Activated T-cell treated with anti-CD3 and anti-CD28 coated beads, Interleukin-2, amount 50 U/mL, for 24 hours (primary cell): ENCODE data around the gene TMEM267.
"Not testable (repeated sequence)": the region's sequence is repeated elsewhere in the genome, so short reads cannot be mapped to it uniquely, and the experiment has no call there.

Experiments used
- DNase-seq: peaks from one replicate; pipeline ENCODE4 v3.0.0-alpha.2; 2020
- H3K27ac Mint-ChIP-seq: 2 replicates; pipeline ENCODE4 v1.8.0; 2020; ENCODE audit warnings: mild to moderate bottlenecking, mixed read lengths
- H3K27me3 Mint-ChIP-seq: 2 replicates; pipeline ENCODE4 v1.8.0; 2020; ENCODE audit warnings: mixed read lengths
- H3K36me3 Mint-ChIP-seq: 2 replicates; pipeline ENCODE4 v1.8.0; 2020; ENCODE audit warnings: low read depth, mixed read lengths
- H3K4me1 Mint-ChIP-seq: 2 replicates; pipeline ENCODE4 v1.8.0; 2020; ENCODE audit warnings: low read depth, mixed read lengths
- H3K4me3 Mint-ChIP-seq: 2 replicates; pipeline ENCODE4 v1.8.0; 2020; ENCODE audit warnings: mild to moderate bottlenecking, moderate library complexity, mixed read lengths
- H3K9me3 Mint-ChIP-seq: 2 replicates; pipeline ENCODE4 v1.8.0; 2020; ENCODE audit warnings: mixed read lengths

TMEM267 gene

DNA sequence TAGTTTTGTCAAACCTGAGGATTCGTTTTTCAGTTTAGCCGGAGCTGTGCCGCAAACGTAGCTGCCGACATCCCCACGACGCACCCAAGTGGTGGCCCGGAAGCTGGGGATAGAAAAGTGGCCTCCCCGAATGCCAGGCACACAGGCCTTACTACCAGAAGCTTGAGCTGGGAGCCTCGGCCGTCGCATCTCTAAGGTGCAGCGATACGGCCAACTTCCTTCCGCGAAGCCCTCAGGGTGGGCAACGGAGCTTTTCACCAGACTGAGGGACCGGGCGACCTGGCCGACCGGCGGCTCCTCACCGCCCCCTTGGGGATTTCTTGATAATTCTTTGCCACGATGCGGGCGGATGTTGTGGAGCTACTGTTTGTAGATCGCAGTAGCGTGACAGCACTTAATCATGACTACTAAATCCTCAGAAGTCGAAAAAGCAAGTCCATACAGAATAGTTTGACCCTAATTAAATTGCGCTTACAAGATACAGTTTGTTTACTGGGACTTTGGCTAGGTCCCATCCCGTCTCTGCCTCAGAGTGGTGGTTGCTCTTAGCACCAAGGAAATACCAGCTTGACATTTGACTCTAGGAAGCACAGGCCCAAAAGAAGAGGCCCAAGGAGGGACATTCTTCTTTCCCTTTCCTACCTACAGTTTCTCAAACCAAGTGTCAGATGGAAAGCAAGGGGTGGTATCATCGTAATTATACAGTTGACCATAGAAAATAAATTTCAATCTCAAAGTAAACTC is 613 bp upstream of the TMEM267 start:
- Mint-ChIP-seq H3K27me3 (no peaks in the 10 kb centered on the region), H3K36me3 (peaks cover 68% of the 10 kb centered on the region), H3K27ac (peak overlapping the region; percentile 100), H3K4me1 (peaks cover 53% of the 10 kb centered on the region), H3K9me3 (no peaks in the 10 kb centered on the region), H3K4me3 (peak overlapping the region; percentile 90)
- peak; percentile 89 for DNase-seq

DNA sequence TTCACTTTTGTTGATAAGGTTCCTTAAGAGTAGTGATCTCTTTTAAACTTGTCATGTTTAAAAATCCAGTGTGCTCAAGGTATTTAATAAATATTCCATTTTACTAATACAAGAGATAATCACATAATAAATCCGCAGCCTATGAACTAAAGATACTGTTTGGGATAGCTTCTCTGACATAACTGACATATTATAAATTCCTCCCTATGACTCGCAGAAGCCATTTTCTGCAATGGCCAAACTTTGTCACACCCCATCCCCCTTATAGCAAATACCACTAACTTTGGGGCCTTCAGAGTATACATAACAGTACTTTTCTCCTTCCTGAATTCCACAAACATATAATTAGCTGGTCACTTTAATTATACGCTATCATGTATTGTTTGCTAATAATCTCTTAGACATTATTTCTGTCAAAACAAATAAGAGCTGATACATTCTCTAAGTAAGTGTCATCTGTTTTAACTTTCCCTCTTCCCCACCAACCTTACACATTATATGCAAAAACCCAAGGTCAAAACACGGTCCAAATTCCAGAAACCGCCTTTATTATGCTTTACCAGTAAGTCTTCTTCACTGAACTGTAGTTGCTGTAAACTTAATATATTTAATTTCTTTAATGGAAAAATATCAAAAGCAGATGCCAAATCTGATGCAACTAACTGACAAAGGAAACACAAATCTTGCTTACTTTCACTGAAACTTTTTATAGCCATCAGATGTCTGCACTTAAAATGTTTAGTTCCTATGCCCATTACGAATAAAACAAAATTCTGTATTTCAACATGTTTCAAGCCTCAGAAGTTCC is 971 bp downstream of the TMEM267 start:
- H3K4me1 Mint-ChIP-seq = peaks cover 59% of the 10 kb centered on the region
- peak overlapping the region; percentile 100 for H3K27ac Mint-ChIP-seq
- peaks cover 65% of the 10 kb centered on the region for H3K36me3 Mint-ChIP-seq
- peak overlapping the region; percentile 90 for H3K4me3 Mint-ChIP-seq
- H3K9me3 Mint-ChIP-seq = no peaks in the 10 kb centered on the region
- DNase-seq = no peak
- H3K27me3 Mint-ChIP-seq = no peaks in the 10 kb centered on the region

DNA sequence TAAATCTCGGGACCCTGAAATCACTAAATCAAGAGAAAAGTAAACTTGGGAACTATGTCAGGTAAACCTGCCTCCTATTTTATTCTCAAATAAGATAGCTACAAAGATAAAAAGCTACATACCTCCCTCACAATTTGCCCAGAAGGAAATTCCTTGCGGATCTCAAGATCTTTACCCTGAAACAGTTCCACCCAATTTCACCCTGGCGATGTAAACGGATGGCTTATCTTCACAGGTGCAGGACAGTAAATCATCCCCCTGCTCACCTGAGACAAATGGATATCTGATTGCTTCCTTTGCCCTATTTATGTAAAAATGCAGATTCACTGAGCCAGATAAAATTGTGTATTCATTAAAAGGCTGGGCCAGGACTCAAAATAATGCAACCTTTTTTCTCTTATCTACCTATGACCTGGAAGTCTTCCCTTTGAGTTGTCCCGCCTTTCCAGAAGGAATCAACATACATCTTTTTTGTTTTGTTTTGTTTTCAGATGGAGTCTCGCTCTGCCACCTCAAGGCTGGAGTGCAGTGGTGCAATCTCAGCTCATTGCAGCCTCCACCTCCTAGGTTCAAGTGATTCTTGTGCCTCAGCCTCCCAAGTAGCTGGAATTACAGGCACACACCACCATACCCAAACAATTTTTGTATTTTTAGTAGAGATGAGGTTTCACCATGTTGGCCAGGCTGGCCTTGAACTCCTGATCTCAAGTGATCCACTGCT is 13.8 kb downstream of the TMEM267 start:
- Mint-ChIP-seq H3K4me3 (no peak overlapping the region), H3K27me3 (no peaks in the 10 kb centered on the region), H3K27ac (no peak overlapping the region), H3K9me3 (peaks cover 31% of the 10 kb centered on the region), H3K4me1 (peaks cover 17% of the 10 kb centered on the region), H3K36me3 (peaks cover 91% of the 10 kb centered on the region)
- DNase-seq = no peak

- Mint-ChIP-seq H3K27me3 (no peaks in the 10 kb centered on the region), H3K4me1 (peaks cover under 1% of the 10 kb centered on the region), H3K4me3 (no peak overlapping the region), H3K9me3 (peaks cover 26% of the 10 kb centered on the region), H3K27ac (no peak overlapping the region), H3K36me3 (peaks cover 89% of the 10 kb centered on the region)
- no peak for DNase-seq
Observed at GRCh38 chr5:43467100-43467499, 16.6 kb downstream of the TMEM267 start.

DNA sequence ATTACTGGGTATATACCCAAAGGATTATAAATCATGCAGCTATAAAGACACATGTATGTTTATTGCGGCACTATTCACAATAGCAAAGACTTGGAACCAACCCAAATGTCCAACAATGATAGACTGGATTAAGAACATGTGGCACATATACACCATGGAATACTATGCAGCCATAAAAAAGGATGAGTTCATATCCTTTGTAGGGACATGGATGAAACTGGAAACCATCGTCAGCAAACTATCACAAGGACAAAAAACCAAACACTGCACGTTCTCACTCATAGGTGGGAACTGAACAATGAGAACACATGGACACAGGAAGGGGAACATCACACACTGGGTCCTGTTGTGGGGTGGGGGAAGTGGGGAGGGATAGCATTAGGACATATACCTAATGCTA is 18.2 kb downstream of the TMEM267 start:
- not testable (repeated sequence) for H3K4me1 Mint-ChIP-seq, DNase-seq, H3K27me3 Mint-ChIP-seq, H3K4me3 Mint-ChIP-seq, H3K27ac Mint-ChIP-seq
- Mint-ChIP-seq H3K36me3 (peaks cover 91% of the 10 kb centered on the region), H3K9me3 (peaks cover 20% of the 10 kb centered on the region)

- no peaks in the 10 kb centered on the region for H3K27me3 Mint-ChIP-seq
- H3K4me3 Mint-ChIP-seq = no peak overlapping the region
- H3K9me3 Mint-ChIP-seq = peaks cover 10% of the 10 kb centered on the region
- H3K27ac Mint-ChIP-seq = no peak overlapping the region
- H3K4me1 Mint-ChIP-seq = peaks cover 6% of the 10 kb centered on the region
- no peak for DNase-seq
- H3K36me3 Mint-ChIP-seq = peaks cover 83% of the 10 kb centered on the region
Observed at GRCh38 chr5:43461066-43461465, 22.6 kb downstream of the TMEM267 start.

DNA sequence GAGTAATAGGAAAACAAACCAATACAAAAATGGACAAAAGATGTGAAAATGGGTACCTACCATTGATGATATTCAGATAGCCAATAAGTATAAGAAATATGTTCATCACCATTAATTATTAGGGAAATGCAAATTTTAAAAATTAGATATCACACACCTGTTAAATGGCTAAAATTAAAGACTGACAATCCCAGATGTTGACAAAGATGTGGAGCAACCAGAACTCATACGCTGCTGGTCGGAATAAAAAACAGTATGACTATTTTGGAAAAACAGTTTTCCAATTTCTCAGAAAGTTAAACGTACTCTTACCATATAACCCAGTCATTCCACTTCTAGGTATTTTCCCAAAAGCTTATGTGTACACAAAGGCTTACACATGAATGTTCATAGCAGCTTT is 27.1 kb downstream of the TMEM267 start:
- peaks cover 11% of the 10 kb centered on the region for H3K9me3 Mint-ChIP-seq

GRCh38 chr5:43441575-43441974 is 42.1 kb downstream of the TMEM267 start:
- DNase-seq, H3K27ac Mint-ChIP-seq, H3K4me1 Mint-ChIP-seq, H3K4me3 Mint-ChIP-seq, H3K27me3 Mint-ChIP-seq: not testable (repeated sequence)
- H3K36me3 Mint-ChIP-seq = peaks cover 42% of the 10 kb centered on the region
- H3K9me3 Mint-ChIP-seq = peaks cover 56% of the 10 kb centered on the region

More for the DNA sequence above, 27.1 kb downstream of the TMEM267 start:
- peaks cover 1% of the 10 kb centered on the region for H3K4me1 Mint-ChIP-seq
- no peak overlapping the region for H3K4me3 Mint-ChIP-seq
- no peak overlapping the region for H3K27ac Mint-ChIP-seq
- DNase-seq = no peak
- H3K27me3 Mint-ChIP-seq = no peaks in the 10 kb centered on the region
- H3K36me3 Mint-ChIP-seq = peaks cover 83% of the 10 kb centered on the region

DNA sequence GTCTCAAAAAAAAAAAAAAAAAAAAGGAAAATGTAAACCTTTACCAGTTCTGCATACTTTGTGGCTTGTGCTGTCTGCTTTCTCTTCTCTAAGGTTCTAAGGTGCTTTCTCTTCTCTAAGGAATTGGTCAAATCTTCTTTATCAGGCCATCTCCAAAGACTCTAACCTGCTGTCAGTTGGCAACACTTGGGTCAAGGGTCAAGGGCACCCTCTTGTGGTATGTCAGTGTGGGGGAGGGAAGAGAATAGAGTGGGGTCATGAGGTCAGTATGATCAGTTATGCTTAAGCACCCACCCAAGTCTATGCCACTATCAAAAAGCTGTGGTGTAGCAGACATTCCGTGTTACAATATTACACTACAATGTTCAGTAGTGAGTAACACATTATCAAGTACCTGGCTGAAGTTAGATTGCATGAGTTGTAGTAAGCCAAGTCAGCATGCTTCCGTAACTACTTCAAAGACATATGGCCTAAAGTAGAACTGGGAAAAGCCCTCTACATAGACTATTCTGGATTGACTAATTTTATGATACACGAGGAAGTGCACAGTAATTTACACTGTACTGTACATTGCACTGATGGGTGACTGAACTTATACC is 46.5 kb downstream of the TMEM267 start:
- Mint-ChIP-seq H3K36me3 (peaks cover 4% of the 10 kb centered on the region), H3K9me3 (peaks cover 40% of the 10 kb centered on the region), H3K4me1 (no peaks in the 10 kb centered on the region), H3K4me3 (no peak overlapping the region), H3K27ac (no peak overlapping the region), H3K27me3 (no peaks in the 10 kb centered on the region)
- no peak for DNase-seq

DNA sequence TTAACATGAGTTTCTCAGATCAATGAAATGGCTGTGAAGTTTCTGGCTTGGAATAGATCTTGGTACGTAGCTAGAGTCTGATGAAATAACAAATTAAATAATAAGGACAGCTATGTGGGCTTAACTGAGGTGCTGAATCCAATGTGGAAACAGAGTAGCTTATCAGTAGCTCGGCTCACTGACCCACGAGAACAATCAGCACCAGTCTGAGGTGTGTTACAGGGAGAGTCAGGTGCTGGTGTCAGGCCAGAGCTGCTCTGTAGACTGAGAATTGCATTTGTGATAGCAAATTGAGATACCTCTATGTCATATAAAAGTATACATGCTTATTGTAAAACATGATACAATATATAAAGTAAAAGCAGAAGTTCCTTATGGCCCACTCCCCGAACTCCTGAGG is 50.3 kb downstream of the TMEM267 start:
- no peaks in the 10 kb centered on the region for H3K4me1 Mint-ChIP-seq
- H3K4me3 Mint-ChIP-seq = no peak overlapping the region
- peaks cover 14% of the 10 kb centered on the region for H3K9me3 Mint-ChIP-seq
- no peak overlapping the region for H3K27ac Mint-ChIP-seq
- no peaks in the 10 kb centered on the region for H3K27me3 Mint-ChIP-seq
- DNase-seq = no peak
- H3K36me3 Mint-ChIP-seq = no peaks in the 10 kb centered on the region

- Mint-ChIP-seq H3K4me1 (no peaks in the 10 kb centered on the region), H3K9me3 (peaks cover 8% of the 10 kb centered on the region), H3K4me3 (no peak overlapping the region), H3K36me3 (no peaks in the 10 kb centered on the region), H3K27me3 (no peaks in the 10 kb centered on the region), H3K27ac (no peak overlapping the region)
- no peak for DNase-seq
Observed at GRCh38 chr5:43432486-43433375, 50.9 kb downstream of the TMEM267 start.

DNA sequence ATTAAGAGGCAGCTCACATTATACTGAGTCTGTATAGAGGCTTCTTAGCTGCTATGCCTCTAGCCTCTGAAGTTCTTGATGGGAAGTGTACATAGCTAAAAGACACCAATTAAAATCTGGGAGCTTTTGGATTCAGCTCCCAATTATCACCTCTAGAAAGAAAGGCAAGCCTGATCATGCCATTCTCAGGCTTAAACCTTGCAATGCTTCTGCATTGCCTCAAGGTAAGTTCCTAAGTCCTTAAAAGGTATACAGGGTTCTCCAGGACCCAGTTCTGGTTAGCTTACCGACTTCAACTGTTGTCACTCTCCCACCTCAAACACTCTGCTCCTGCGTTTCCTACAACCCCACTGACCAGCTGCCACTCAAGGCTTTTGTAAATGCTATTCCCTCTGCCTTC is 54.0 kb downstream of the TMEM267 start:
- Mint-ChIP-seq H3K4me1 (no peaks in the 10 kb centered on the region), H3K4me3 (no peak overlapping the region), H3K9me3 (no peaks in the 10 kb centered on the region), H3K36me3 (no peaks in the 10 kb centered on the region), H3K27ac (no peak overlapping the region), H3K27me3 (no peaks in the 10 kb centered on the region)
- DNase-seq = no peak

GRCh38 chr5:43429016-43429415 is 54.6 kb downstream of the TMEM267 start:
- DNase-seq = no peak
- Mint-ChIP-seq H3K27ac (no peak overlapping the region), H3K9me3 (no peaks in the 10 kb centered on the region), H3K36me3 (no peaks in the 10 kb centered on the region), H3K4me3 (no peak overlapping the region), H3K27me3 (no peaks in the 10 kb centered on the region), H3K4me1 (no peaks in the 10 kb centered on the region)

DNA sequence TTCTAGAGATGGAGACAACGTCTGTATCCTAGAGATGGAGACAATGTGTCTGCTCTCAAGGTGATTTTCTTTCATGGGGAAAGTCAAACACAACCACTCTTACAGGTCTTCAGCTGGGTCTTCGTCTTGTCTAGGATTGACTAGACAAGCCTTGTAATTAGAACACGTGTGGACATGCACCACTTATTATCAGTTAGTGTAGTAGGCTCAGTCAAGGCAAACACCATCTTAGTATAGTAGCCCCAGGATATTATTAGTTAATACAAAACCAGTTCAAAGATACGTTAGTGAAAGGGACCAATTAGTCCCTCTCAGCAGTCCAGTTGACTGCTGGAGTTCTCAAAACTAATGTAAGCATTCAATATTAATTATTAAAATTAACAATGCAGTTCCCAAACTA is 56.4 kb downstream of the TMEM267 start:
- no peak for DNase-seq
- no peaks in the 10 kb centered on the region for H3K4me1 Mint-ChIP-seq
- H3K27me3 Mint-ChIP-seq = no peaks in the 10 kb centered on the region
- no peaks in the 10 kb centered on the region for H3K36me3 Mint-ChIP-seq
- H3K9me3 Mint-ChIP-seq = no peaks in the 10 kb centered on the region
- H3K4me3 Mint-ChIP-seq = no peak overlapping the region
- H3K27ac Mint-ChIP-seq = no peak overlapping the region
